Body of pancreas (tissue), 4 donors: Measurements from ENCODE around the gene EXOC2. TPM values are rescaled to one million over a fixed set of nuclear protein-coding genes. Genes with fewer than 3 reads are reported as not detected.

ENCODE experiments used
- ATAC-seq: fragments of 150-250 bp; one replicate; pipeline ENCODE4 v1.9.1; 2016
- DNase-seq, 4 donors: peaks; one replicate each; pipeline ENCODE4 v3.0.0-alpha.2; 2019
- H3K27ac ChIP-seq, 4 donors: fragments of 200-600 bp; sonication (generic); 1 replicate in 3 of 4; 2 replicates in 1 of 4; pipeline versions ENCODE4 v1.5.1 to v1.6.1; 2016 to 2019; ENCODE audit warnings: mild to moderate bottlenecking in 1 of 4, mixed read lengths in 1 of 4, moderate library complexity in 1 of 4
- H3K27me3 ChIP-seq, 2 donors: fragments of 200-600 bp; sonication (generic); one replicate each; pipeline ENCODE4 v1.6.0; 2016; ENCODE audit warnings: mild to moderate bottlenecking in 1 of 2
- H3K36me3 ChIP-seq, 2 donors: fragments of 200-600 bp; sonication (generic); replicated peaks in 1 of 2; 2 replicates each; pipeline ENCODE4 v1.5.1; 2016; ENCODE audit warnings: low read depth in 2 of 2; ENCODE audit not compliant: insufficient read depth in 1 of 2
- H3K4me1 ChIP-seq: fragments of 200-600 bp; sonication (generic); one replicate; pipeline ENCODE4 v1.6.0; 2016
- H3K4me3 ChIP-seq, 2 donors: fragments of 200-600 bp; sonication (generic); 1 replicate in 1 of 2; 2 replicates in 1 of 2; pipeline ENCODE4 v1.5.1; 2016 to 2019
- H3K9me3 ChIP-seq, 3 donors: fragments of 200-600 bp; sonication (generic); 1 replicate in 2 of 3; 2 replicates in 1 of 3; pipeline ENCODE4 v1.5.1; 2016
- POLR2A ChIP-seq, 3 donors: fragments of 450-650 bp; IDR thresholded peaks; one replicate each; pipeline ENCODE4 v1.6.1; 2016; ENCODE audit warnings: antibody characterized with exemption in 3 of 3, mild to moderate bottlenecking in 2 of 3
- WGBS, 2 donors: methylation state at CpG; one replicate each; pipeline ENCODE4 v1.1.5; 2017; 5-methylcytosine and 5-hydroxymethylcytosine counted together
- intact Hi-C: fragments of 100-400 bp; cut with DNase I; formaldehyde crosslinking; loops from one replicate; pipeline ENCODE4 v1.15.1; 2023
- total RNA-seq, 2 donors: library from RNA; depleted of rRNA; stranded (reverse); fragments of >200 nt; gene quantifications; one replicate each; pipeline ENCODE4 v1.1.0, GENCODE V29; 2016
- TF ChIP-seq, protein P1 (sequence below), 7 experiments: fragments of 450-650 bp in 4 of 7; fragments of 200-600 bp in 3 of 7; sonication (generic) in 3 of 7; IDR thresholded peaks; one replicate each; pipeline ENCODE4 v1.5.1; 2016 to 2019; ENCODE audit warnings: antibody characterized with exemption in 7 of 7

EXOC2 gene
- total RNA-seq, 2 donors from 2014 or later: 10.5 to 10.6 TPM

GRCh38 chr6:558089-558488 lies 134.8 kb downstream of the EXOC2 start:
- Histone ChIP-seq H3K4me3 (no peak overlapping the region), H3K36me3 (peaks cover 0 to 5% of the 10 kb centered on the region in 2 donors), H3K27me3 (no peaks in the 10 kb centered on the region), H3K9me3 (no peaks in the 10 kb centered on the region), H3K4me1 (no peaks in the 10 kb centered on the region), H3K27ac (no peak overlapping the region)
- intact Hi-C loops: no loop called here
- DNase-seq: no peak
- TF ChIP-seq, protein P1, sequence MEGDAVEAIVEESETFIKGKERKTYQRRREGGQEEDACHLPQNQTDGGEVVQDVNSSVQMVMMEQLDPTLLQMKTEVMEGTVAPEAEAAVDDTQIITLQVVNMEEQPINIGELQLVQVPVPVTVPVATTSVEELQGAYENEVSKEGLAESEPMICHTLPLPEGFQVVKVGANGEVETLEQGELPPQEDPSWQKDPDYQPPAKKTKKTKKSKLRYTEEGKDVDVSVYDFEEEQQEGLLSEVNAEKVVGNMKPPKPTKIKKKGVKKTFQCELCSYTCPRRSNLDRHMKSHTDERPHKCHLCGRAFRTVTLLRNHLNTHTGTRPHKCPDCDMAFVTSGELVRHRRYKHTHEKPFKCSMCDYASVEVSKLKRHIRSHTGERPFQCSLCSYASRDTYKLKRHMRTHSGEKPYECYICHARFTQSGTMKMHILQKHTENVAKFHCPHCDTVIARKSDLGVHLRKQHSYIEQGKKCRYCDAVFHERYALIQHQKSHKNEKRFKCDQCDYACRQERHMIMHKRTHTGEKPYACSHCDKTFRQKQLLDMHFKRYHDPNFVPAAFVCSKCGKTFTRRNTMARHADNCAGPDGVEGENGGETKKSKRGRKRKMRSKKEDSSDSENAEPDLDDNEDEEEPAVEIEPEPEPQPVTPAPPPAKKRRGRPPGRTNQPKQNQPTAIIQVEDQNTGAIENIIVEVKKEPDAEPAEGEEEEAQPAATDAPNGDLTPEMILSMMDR (IDR thresholded peaks at IDR 0.05): no peak
- no peak for TF ChIP-seq POLR2A (IDR thresholded peaks at IDR 0.05)
- ATAC-seq: no peak

- 94 to 97% methylated on average over 12 of the region's 12 CpGs for WGBS, 2 donors
- Histone ChIP-seq H3K4me3 (no peak overlapping the region), H3K27ac (no peak overlapping the region), H3K36me3 (peaks cover 0 to 2% of the 10 kb centered on the region in 2 donors), H3K27me3 (no peaks in the 10 kb centered on the region), H3K4me1 (no peaks in the 10 kb centered on the region), H3K9me3 (no peaks in the 10 kb centered on the region)
- ATAC-seq (no peak), DNase-seq (no peak)
- intact Hi-C loops: no loop called here
- TF ChIP-seq, protein P1 (IDR thresholded peaks at IDR 0.05): no peak
Measured at GRCh38 chr6:551829-552350, 141.0 kb downstream of the EXOC2 start.

- intact Hi-C loops: no loop called here
- H3K4me3 ChIP-seq: no peak overlapping the region
- H3K27me3 ChIP-seq: no peaks in the 10 kb centered on the region
- 84 to 93% methylated on average over 4 of the region's 4 CpGs for WGBS, 2 donors
- H3K9me3 ChIP-seq: no peaks in the 10 kb centered on the region
- DNase-seq: no peak
- no peak for ATAC-seq
- no peaks in the 10 kb centered on the region for H3K4me1 ChIP-seq
- H3K27ac ChIP-seq: no peak overlapping the region
- H3K36me3 ChIP-seq: peaks cover 0 to 2% of the 10 kb centered on the region in 2 donors
- TF ChIP-seq, protein P1 (IDR thresholded peaks at IDR 0.05): no peak
- TF ChIP-seq POLR2A (IDR thresholded peaks at IDR 0.05): no peak
Measured at GRCh38 chr6:551405-551804, 141.5 kb downstream of the EXOC2 start.

- no peaks in the 10 kb centered on the region for H3K4me1 ChIP-seq
- no peak overlapping the region for H3K27ac ChIP-seq
- TF ChIP-seq, protein P1 (IDR thresholded peaks at IDR 0.05): no peak
- no peak for TF ChIP-seq POLR2A (IDR thresholded peaks at IDR 0.05)
- no peak overlapping the region for H3K4me3 ChIP-seq
- H3K27me3 ChIP-seq: no peaks in the 10 kb centered on the region
- WGBS, 2 donors: 92 to 94% methylated on average over 6 of the region's 6 CpGs
- ATAC-seq (no peak), DNase-seq (no peak)
- intact Hi-C loops: no loop called here
- no peaks in the 10 kb centered on the region for H3K36me3 ChIP-seq
- no peaks in the 10 kb centered on the region for H3K9me3 ChIP-seq
Measured at GRCh38 chr6:549906-550305, 143.0 kb downstream of the EXOC2 start.

- Histone ChIP-seq H3K9me3 (no peaks in the 10 kb centered on the region), H3K27ac (no peak overlapping the region), H3K27me3 (no peaks in the 10 kb centered on the region), H3K36me3 (no peaks in the 10 kb centered on the region), H3K4me1 (no peaks in the 10 kb centered on the region), H3K4me3 (no peak overlapping the region)
- 87 to 94% methylated on average over 6 of the region's 6 CpGs for WGBS, 2 donors
- no peak for TF ChIP-seq POLR2A (IDR thresholded peaks at IDR 0.05)
- TF ChIP-seq, protein P1 (IDR thresholded peaks at IDR 0.05): no peak
- intact Hi-C loops: no loop called here
- no peak for ATAC-seq
- no peak for DNase-seq
Measured at GRCh38 chr6:548517-548916, 144.4 kb downstream of the EXOC2 start.
